Heart left ventricle (tissue), 16 donors: ENCODE data around the gene MYH6. TPM values are rescaled to one million over a fixed set of nuclear protein-coding genes. Genes with fewer than 3 reads are reported as not detected.
A peak's percentile ranks its signal among the peaks of the same experiment; 100 is the strongest.

Experiments
- ATAC-seq, 4 donors: fragments of 200-7000 bp; cut with Tn5 transposase; one replicate each; pipeline ENCODE4 v1.9.1; 2020 to 2022; ENCODE audit warnings: moderate library complexity in 4 of 4, mild to moderate bottlenecking in 3 of 4, moderate number of reproducible peaks in 1 of 4
- DNase-seq, 5 donors: peaks; one replicate each; pipeline ENCODE4 v3.0.0-alpha.2; 2020
- H3K27ac ChIP-seq, 12 donors: fragments of 200-600 bp; sonication (generic) in 4 of 12; one replicate each; pipeline versions ENCODE4 v1.5.0 to v1.8.0; 2016 to 2022; ENCODE audit warnings: mild to moderate bottlenecking in 2 of 12
- H3K27me3 ChIP-seq, 9 donors: fragments of 200-600 bp; sonication (generic) in 2 of 9; one replicate each; pipeline versions ENCODE4 v1.5.1 to v1.8.0; 2016 to 2022; ENCODE audit warnings: mild to moderate bottlenecking in 3 of 9
- H3K36me3 ChIP-seq, 9 donors: fragments of 200-600 bp; sonication (generic) in 2 of 9; one replicate each; pipeline versions ENCODE4 v1.5.0 to v1.8.0; 2018 to 2022; ENCODE audit warnings: mild to moderate bottlenecking in 2 of 9
- H3K4me1 ChIP-seq, 12 donors: fragments of 200-600 bp; sonication (generic) in 4 of 12; one replicate each; pipeline versions ENCODE4 v1.5.0 to v1.8.0; 2016 to 2022; ENCODE audit warnings: mild to moderate bottlenecking in 3 of 12
- H3K4me3 ChIP-seq, 12 donors: fragments of 200-600 bp; sonication (generic) in 4 of 12; one replicate each; pipeline versions ENCODE4 v1.5.0 to v1.8.0; 2017 to 2022; ENCODE audit warnings: mild to moderate bottlenecking in 9 of 12, moderate library complexity in 4 of 12
- H3K9me3 ChIP-seq, 12 donors: fragments of 200-600 bp; sonication (generic) in 4 of 12; one replicate each; pipeline versions ENCODE4 v1.5.0 to v1.8.0; 2016 to 2022; ENCODE audit warnings: mild to moderate bottlenecking in 1 of 12
- POLR2A ChIP-seq, 2 donors: fragments of 450-650 bp; IDR thresholded peaks; one replicate each; pipeline ENCODE4 v1.6.1; 2017; ENCODE audit warnings: antibody characterized with exemption in 2 of 2, mild to moderate bottlenecking in 2 of 2, moderate library complexity in 2 of 2
- WGBS, 4 donors: extraction: QIAGEN DNeasy Blood & Tissue Kit in 2 of 4; methylation state at CpG; one replicate each; pipeline versions ENCODE4 v1.1.5 to v1.1.7; 2013 to 2018; 5-methylcytosine and 5-hydroxymethylcytosine counted together
- intact Hi-C, 10 donors: fragments of 100-400 bp; cut with DNase I; formaldehyde crosslinking; loops; one replicate each; pipeline versions ENCODE4 v1.11.1 to v1.14.2; 2022
- polyA plus RNA-seq, 2 donors: library from polyadenylated mRNA; stranded (reverse); fragments of 200-250 nt; gene quantifications; one replicate each; pipeline ENCODE4 v1.2.3, GENCODE V29; 2013
- total RNA-seq, 9 donors: library from RNA; depleted of rRNA in 2 of 9; stranded (reverse); fragments of >200 nt in 2 of 9; fragmentation: NEBNext Ultra II Directional in 3 of 9; extraction: Animal tissue kit (Norgen Biotek cat#: 25700) in 3 of 9; gene quantifications; one replicate each; pipeline versions ENCODE4 v1.1.0 to v1.2.4, GENCODE V29; 2016 to 2023
- TF ChIP-seq, protein P1 (sequence below), 12 donors: fragments of 200-600 bp; sonication (generic) in 4 of 12; IDR thresholded peaks; one replicate each; pipeline versions ENCODE4 v1.5.0 to v1.8.0; 2018 to 2022; ENCODE audit warnings: antibody characterized with exemption in 12 of 12, mild to moderate bottlenecking in 5 of 12
- donor health status: ischemic (EF 13 %, LVEDD 7.1; RV severe dilation, severe dysfunction).
- donor health status: healthy with polysubstance abuse.
- donor health status: DM: no; HTN: yes; CAD: no.
- donor health status: DM: no; HTN: no; CAD: no.
- donor health status: ischemic (EF 25% LVEDD 6.9; RV normal size, moderate dysfunction).
- donor health status: ischemic (EF 25% LVEDD 5.7; RV mildly dilated, moderate dysfunction).
- donor health status: healthy.
- donor health status: DM: yes; HTN: yes; CAD: no.
- donor health status: ischemic (EF 35%, LVEDD 5.7; RV mildly dilated, moderate dysfunction).
- donor health status: nonischemic (EF 11% LVEDD 7.7; RV severe dilation, severe dysfunction).
- donor health status: DM: yes; HTN: yes; CAD: no.
- donor health status: PGD.
- donor health status: ischemic (EF 29% LVEDD 5.4; RV normal size, mild dysfunction).
- donor health status: nonischemic (EF 23%, LVEDD 6.1; RV moderate dilation, normal function).

Gene MYH6
- total and polyA plus RNA-seq, 11 donors: 76.8 to 5,104 (median 1,271) TPM

DNA sequence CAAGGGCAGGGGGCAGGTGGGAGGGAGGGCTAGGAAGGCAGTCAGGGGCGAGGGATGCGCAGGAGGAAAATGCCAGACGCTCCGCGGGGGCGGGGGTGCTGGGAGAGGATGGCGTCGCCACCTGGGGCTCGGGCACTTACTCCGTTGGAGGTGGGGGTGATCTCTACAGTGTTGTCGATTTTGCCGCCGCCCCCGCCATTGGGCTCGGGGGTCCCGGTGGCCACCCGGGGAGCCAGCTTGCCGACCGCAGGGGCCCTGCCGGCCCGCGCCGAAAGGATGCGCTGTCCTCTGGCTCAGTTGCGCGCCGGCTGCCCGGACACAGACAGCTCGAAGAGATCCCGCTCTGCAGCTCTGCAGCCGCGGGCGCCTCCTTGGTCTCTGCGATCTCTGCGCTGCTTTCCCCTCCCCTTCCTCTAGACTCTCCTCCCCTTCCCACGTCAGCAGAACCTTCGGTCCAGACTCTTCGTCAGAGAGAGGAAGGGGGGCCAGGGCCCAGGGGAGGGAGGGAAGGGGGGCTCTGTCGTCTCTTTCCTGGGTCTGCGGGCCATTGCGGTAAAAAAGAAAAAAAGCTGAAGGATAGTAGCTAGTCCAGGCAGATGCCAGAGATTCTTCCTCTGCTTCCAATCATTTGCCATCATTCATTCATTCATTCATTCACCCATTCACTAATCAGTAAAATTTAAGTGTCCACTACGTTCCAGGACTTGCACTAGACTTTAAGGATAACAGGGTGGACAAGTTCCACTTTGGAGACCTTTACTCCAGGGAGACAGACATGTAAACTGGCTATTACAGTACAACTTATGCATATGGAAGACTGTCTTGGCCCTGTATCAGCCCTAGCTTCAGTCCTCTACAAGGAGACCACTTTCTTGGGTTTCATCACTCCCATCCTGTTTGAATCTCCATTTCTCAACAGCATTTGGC is 55.3 kb downstream of the MYH6 start, which contains the start of gene SLC22A17:
Gene SLC22A17 (minus strand): TSS at position 382 of the 927 bp plus-strand sequence.
- TF ChIP-seq POLR2A (IDR thresholded peaks at IDR 0.05): peak in 1 of 2 donors; percentile 80
- TF ChIP-seq, protein P1, sequence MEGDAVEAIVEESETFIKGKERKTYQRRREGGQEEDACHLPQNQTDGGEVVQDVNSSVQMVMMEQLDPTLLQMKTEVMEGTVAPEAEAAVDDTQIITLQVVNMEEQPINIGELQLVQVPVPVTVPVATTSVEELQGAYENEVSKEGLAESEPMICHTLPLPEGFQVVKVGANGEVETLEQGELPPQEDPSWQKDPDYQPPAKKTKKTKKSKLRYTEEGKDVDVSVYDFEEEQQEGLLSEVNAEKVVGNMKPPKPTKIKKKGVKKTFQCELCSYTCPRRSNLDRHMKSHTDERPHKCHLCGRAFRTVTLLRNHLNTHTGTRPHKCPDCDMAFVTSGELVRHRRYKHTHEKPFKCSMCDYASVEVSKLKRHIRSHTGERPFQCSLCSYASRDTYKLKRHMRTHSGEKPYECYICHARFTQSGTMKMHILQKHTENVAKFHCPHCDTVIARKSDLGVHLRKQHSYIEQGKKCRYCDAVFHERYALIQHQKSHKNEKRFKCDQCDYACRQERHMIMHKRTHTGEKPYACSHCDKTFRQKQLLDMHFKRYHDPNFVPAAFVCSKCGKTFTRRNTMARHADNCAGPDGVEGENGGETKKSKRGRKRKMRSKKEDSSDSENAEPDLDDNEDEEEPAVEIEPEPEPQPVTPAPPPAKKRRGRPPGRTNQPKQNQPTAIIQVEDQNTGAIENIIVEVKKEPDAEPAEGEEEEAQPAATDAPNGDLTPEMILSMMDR (IDR thresholded peaks at IDR 0.05): peak in 3 of 12 donors; percentile 8 to 36 (median 12)
- ATAC-seq (peak; percentile 84 to 94 (median 90)), DNase-seq (peak; percentile 81 to 85 (median 83))
- Histone ChIP-seq H3K36me3 (peaks cover 0 to 2% (median 0%) of the 10 kb centered on the region in 9 donors), H3K4me1 (peaks cover 4 to 17% (median 11%) of the 10 kb centered on the region in 12 donors), H3K9me3 (no peaks in the 10 kb centered on the region), H3K27me3 (peaks cover 0 to 27% (median 0%) of the 10 kb centered on the region in 9 donors), H3K4me3 (peak within 1 kb of the TSS; percentile 56 to 89 (median 69)), H3K27ac (peak within 1 kb of the TSS in 9 of 12 donors; percentile 4 to 68 (median 42))
- intact Hi-C loops: no loop called here
- WGBS, 4 donors: 1% methylated on average over 10 to 42 of the region's 42 CpGs

DNA sequence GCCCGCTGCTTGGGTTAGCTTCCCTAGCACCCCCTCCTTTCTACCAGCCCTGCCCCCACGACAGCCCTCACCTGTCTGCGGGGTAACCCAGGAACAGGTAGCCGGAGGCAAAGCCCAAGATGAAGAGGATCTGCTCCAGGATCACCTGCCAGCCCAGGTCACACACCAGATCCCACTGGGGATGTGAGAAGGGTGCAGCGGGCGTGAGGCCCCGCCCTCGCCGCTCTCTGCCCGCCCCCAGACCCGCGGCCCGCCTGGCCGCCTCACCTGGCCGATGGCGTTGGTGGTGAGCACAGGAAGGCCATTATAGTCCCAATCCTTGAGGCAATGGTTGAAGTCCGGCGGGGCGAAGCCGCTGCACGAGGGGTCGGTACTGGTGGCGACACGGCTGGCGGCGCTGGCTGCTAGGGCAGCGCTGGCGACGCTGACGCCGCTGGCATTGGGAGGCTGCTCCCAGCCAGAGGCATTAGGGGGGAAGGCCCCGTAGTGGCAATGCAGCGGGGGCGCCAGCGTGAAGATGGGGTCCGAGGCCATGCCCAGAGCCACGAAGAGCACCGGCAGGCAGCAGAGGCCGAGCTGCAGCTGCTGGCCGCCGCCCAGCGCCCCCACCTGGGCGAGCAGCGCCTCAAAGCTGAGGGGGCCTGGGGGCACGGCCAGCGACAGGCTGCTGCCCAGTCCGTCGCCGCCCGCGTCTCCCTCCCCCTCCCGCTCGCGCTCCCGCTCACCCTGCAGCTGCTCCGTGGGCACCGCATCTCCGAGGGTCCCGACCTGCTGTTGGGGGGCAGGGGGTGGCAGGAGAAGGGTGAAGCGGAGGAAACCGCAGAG is 56.2 kb downstream of the MYH6 start:
- WGBS, 4 donors: 13 to 28% (median 14%) methylated on average over 12 to 61 of the region's 61 CpGs
- DNase-seq: no peak
- intact Hi-C loops: no loop called here
- Histone ChIP-seq H3K36me3 (peaks cover 0 to under 1% (median 0%) of the 10 kb centered on the region in 9 donors), H3K27me3 (peaks cover 0 to 27% (median 0%) of the 10 kb centered on the region in 9 donors), H3K27ac (peak overlapping the region in 7 of 12 donors; percentile 32 to 68 (median 42)), H3K4me3 (peak overlapping the region; percentile 56 to 89 (median 69)), H3K4me1 (peaks cover 4 to 17% (median 11%) of the 10 kb centered on the region in 12 donors), H3K9me3 (no peaks in the 10 kb centered on the region)
- TF ChIP-seq POLR2A (IDR thresholded peaks at IDR 0.05): no peak
- TF ChIP-seq, protein P1 (IDR thresholded peaks at IDR 0.05): no peak
- ATAC-seq: peak in 3 of 4 donors; percentile 8 to 32 (median 28)

DNA sequence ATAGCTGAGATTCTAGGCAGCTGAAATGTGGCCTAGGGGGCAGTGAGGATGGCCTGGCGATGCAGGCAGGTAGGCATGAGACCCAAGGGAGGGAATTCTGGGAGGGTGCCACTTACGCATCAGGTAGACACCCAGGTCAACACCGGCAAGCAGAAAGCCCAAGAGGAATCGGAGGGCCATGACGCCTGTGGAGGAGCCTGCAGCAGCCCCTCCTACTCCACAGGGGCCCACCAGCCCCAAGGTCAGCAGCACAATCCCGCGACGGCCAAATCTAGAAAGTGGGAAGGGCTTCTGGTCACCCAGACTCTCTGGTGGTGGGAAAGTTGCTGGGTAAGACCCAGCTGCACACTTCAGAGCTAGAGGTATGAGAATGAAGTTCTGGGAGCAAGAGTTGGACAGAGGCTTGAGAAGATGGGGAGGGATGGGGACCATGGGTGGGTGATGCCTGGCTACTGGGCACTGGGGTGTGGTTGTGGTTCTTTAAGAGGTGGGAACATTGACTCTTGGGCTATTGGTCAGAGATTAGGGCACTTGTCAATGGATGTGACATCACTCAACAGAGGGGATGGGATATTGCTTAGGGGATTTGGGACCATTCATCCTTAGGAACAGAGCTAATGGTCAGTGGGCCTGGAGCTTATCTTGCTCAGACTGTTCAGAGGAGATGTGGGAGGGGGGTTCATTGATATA is 58.8 kb downstream of the MYH6 start:
- Histone ChIP-seq H3K9me3 (no peaks in the 10 kb centered on the region), H3K4me1 (peaks cover 4 to 25% (median 12%) of the 10 kb centered on the region in 12 donors), H3K27ac (no peak overlapping the region), H3K4me3 (no peak overlapping the region), H3K27me3 (peaks cover 0 to 27% (median 0%) of the 10 kb centered on the region in 9 donors), H3K36me3 (no peaks in the 10 kb centered on the region)
- 87 to 94% (median 90%) methylated on average over 8 of the region's 8 CpGs for WGBS, 4 donors
- TF ChIP-seq, protein P1 (IDR thresholded peaks at IDR 0.05): no peak
- no peak for TF ChIP-seq POLR2A (IDR thresholded peaks at IDR 0.05)
- intact Hi-C loops: no loop called here
- DNase-seq (no peak), ATAC-seq (no peak)
